B cell (primary cell): ENCODE data around the gene CERK.

Source experiments
- CTCF ChIP-seq: fragments of 200-600 bp; IDR thresholded peaks from one replicate; pipeline ENCODE4 v1.8.0; 2022; ENCODE audit warnings: antibody characterized with exemption, mild to moderate bottlenecking
- EZH2 ChIP-seq: IDR thresholded peaks from 2 replicates; pipeline ENCODE4 v1.6.1; 2012; ENCODE audit warnings: borderline replicate concordance, low read depth, mild to moderate bottlenecking, moderate library complexity, low read length; ENCODE audit not compliant: insufficient read depth, poor library complexity, severe bottlenecking

DNA sequence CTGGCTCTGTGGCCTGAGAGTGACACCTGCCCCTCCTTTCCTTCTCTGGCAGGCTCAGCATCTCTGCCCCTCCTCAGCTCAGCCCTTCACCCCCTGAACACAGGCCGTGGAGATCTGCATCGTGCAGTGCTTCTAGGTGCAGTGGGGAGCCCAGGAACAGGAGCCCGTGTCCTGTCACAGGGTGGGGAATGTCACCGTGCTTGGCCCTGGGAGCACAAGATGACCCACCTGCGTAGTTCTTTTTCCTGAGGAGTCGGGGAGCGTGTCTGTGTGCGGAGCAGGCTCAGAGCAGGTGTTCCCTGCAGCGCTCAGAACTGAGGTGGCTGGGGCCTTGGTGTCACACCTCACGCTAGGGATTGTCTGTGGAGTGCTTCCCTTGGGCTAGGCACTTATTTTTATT lies 35.0 kb upstream of the CERK start:
- no peak for TF ChIP-seq CTCF
- TF ChIP-seq EZH2, result no peak
